GM12892 (cell line): ENCODE results near the gene GNAS.

ENCODE experiments used
- POLR2A ChIP-seq: IDR thresholded peaks from 2 replicates; pipeline ENCODE4 v1.6.1; 2011; ENCODE audit warnings: low read depth, low read length, control low read depth
- POLR2AphosphoS5 ChIP-seq: IDR thresholded peaks from 2 replicates; pipeline ENCODE4 v1.6.1; 2011; ENCODE audit warnings: low read depth, low read length, control low read depth
- TAF1 ChIP-seq: IDR thresholded peaks from 2 replicates; pipeline ENCODE4 v1.6.1; 2011; ENCODE audit warnings: low read depth, mild to moderate bottlenecking, control low read depth, low read length, borderline replicate concordance

- TF ChIP-seq POLR2A, result no peak
- TF ChIP-seq POLR2AphosphoS5, result no peak
- TF ChIP-seq TAF1, result no peak
Measured at GRCh38 chr20:58959652-58960051, 107.1 kb downstream of the GNAS start.
